Measurements from ENCODE around the gene SLC12A1. TPM values are rescaled to one million over a fixed set of nuclear protein-coding genes. Genes with fewer than 3 reads are reported as not detected.

Gene SLC12A1
- total RNA-seq, 4 donors from 2014 or later, result not detected

- Histone ChIP-seq H3K27me3 (no peaks in the 10 kb centered on the region), H3K36me3 (no peaks in the 10 kb centered on the region), H3K4me1 (peaks cover 0 to 11% (median 2%) of the 10 kb centered on the region in 4 donors), H3K27ac (no peak overlapping the region), H3K9me3 (no peaks in the 10 kb centered on the region), H3K4me3 (no peak overlapping the region)
- in situ Hi-C loops (cut with MboI; ENCODE audit: low pct_ligation_motif_present in 1 of 4, low pct_unique_long_range_greater_than_20kb in 1 of 4, low sequenced_read_pairs in 3 of 4) (loop anchor here in 3 of 4 donors (25.0 kb wide), 3 partner anchors 821 to 1971 kb away; no protein-coding TSS in a partner anchor), intact Hi-C loops (cut with DNase I; ENCODE audit: low total_unique reads) (no loop called here)
- 63 to 71% methylated on average over 4 to 6 of the region's 6 CpGs for WGBS, 2 donors (ENCODE audit: low coverage in 1 of 2)
- no peak for TF ChIP-seq POLR2A (IDR thresholded peaks at IDR 0.05)
- TF ChIP-seq EP300 (IDR thresholded peaks at IDR 0.05; ENCODE audit: low read depth), result no peak
- no peak for TF ChIP-seq CTCF (IDR thresholded peaks at IDR 0.05)
- TF ChIP-seq POLR2AphosphoS5 (IDR thresholded peaks at IDR 0.05), result no peak
- DNase-seq, result no peak
Measured at GRCh38 chr15:48283396-48284145, 77.5 kb downstream of the SLC12A1 start.

GRCh38 chr15:48285329-48286214, 79.5 kb downstream of the SLC12A1 start:
- no peaks in the 10 kb centered on the region for H3K27me3 ChIP-seq
- peaks cover 0 to 11% (median 2%) of the 10 kb centered on the region in 4 donors for H3K4me1 ChIP-seq
- in situ Hi-C loops (cut with MboI; ENCODE audit: low pct_ligation_motif_present in 1 of 4, low pct_unique_long_range_greater_than_20kb in 1 of 4, low sequenced_read_pairs in 3 of 4) (loop anchor here in 3 of 4 donors (25.0 kb wide), 3 partner anchors 823 to 1973 kb away; no protein-coding TSS in a partner anchor), intact Hi-C loops (cut with DNase I; ENCODE audit: low total_unique reads) (no loop called here)
- no peaks in the 10 kb centered on the region for H3K36me3 ChIP-seq
- H3K9me3 ChIP-seq, result no peaks in the 10 kb centered on the region
- no peak overlapping the region for H3K4me3 ChIP-seq
- WGBS, 2 donors (ENCODE audit: low coverage in 1 of 2), result 19 to 22% methylated on average over 10 to 14 of the region's 14 CpGs
- DNase-seq, result peak; percentile 62
- TF ChIP-seq EP300 (IDR thresholded peaks at IDR 0.05; ENCODE audit: low read depth) (no peak), CTCF (IDR thresholded peaks at IDR 0.05) (peak; percentile 64 to 78 (median 74)), POLR2A (IDR thresholded peaks at IDR 0.05) (no peak), POLR2AphosphoS5 (IDR thresholded peaks at IDR 0.05) (peak in 1 of 3 donors; percentile 12)
- no peak overlapping the region for H3K27ac ChIP-seq

GRCh38 chr15:48289628-48290027, 83.5 kb downstream of the SLC12A1 start:
- Histone ChIP-seq H3K36me3 (no peaks in the 10 kb centered on the region), H3K4me1 (peaks cover 0 to 11% (median 2%) of the 10 kb centered on the region in 4 donors), H3K27me3 (no peaks in the 10 kb centered on the region), H3K9me3 (no peaks in the 10 kb centered on the region), H3K4me3 (no peak overlapping the region), H3K27ac (no peak overlapping the region)
- WGBS, 2 donors (ENCODE audit: low coverage in 1 of 2), result 80 to 85% methylated on average over 2 of the region's 2 CpGs
- DNase-seq, result no peak
- TF ChIP-seq CTCF (IDR thresholded peaks at IDR 0.05) (no peak), POLR2A (IDR thresholded peaks at IDR 0.05) (no peak), EP300 (IDR thresholded peaks at IDR 0.05; ENCODE audit: low read depth) (no peak), POLR2AphosphoS5 (IDR thresholded peaks at IDR 0.05) (no peak)
- in situ Hi-C loops (cut with MboI; ENCODE audit: low pct_ligation_motif_present in 1 of 4, low pct_unique_long_range_greater_than_20kb in 1 of 4, low sequenced_read_pairs in 3 of 4) (loop anchor here in 3 of 4 donors (25.0 kb wide), 3 partner anchors 827 to 1977 kb away; no protein-coding TSS in a partner anchor), intact Hi-C loops (cut with DNase I; ENCODE audit: low total_unique reads) (no loop called here)

- no peaks in the 10 kb centered on the region for H3K27me3 ChIP-seq
- no peaks in the 10 kb centered on the region for H3K4me1 ChIP-seq
- H3K27ac ChIP-seq, result no peak overlapping the region
- intact Hi-C loops (cut with DNase I; ENCODE audit: low total_unique reads), result no loop called here
- no peaks in the 10 kb centered on the region for H3K9me3 ChIP-seq
- H3K36me3 ChIP-seq, result no peaks in the 10 kb centered on the region
- no peak overlapping the region for H3K4me3 ChIP-seq
- 88 to 89% methylated on average over 2 to 4 of the region's 4 CpGs for WGBS, 2 donors (ENCODE audit: low coverage in 1 of 2)
- in situ Hi-C loops (cut with MboI; ENCODE audit: low pct_ligation_motif_present in 1 of 4, low pct_unique_long_range_greater_than_20kb in 1 of 4, low sequenced_read_pairs in 3 of 4), result loop anchor here in 3 of 4 donors (25.0 kb wide), 3 partner anchors 830 to 1980 kb away; no protein-coding TSS in a partner anchor
- no peak for TF ChIP-seq CTCF (IDR thresholded peaks at IDR 0.05)
- no peak for TF ChIP-seq POLR2A (IDR thresholded peaks at IDR 0.05)
- no peak for TF ChIP-seq POLR2AphosphoS5 (IDR thresholded peaks at IDR 0.05)
- TF ChIP-seq EP300 (IDR thresholded peaks at IDR 0.05; ENCODE audit: low read depth), result no peak
- no peak for DNase-seq
Measured at GRCh38 chr15:48292458-48292857, 86.4 kb downstream of the SLC12A1 start.

All from transverse colon (tissue), 4 donors.